H9 (cell line): ENCODE data around the gene NDUFA6. TPM values are rescaled to one million over a fixed set of nuclear protein-coding genes. Genes with fewer than 3 reads are reported as not detected.
"Not testable (repeated sequence)": the region's sequence is repeated elsewhere in the genome, so short reads cannot be mapped to it uniquely, and the experiment has no call there.

ENCODE experiments used
- DNase-seq: peaks from one replicate; pipeline ENCODE4 v3.0.0-alpha.2; 2017
- H2AFZ ChIP-seq: one replicate; pipeline ENCODE4 v1.6.1; 2013; ENCODE audit warnings: mild to moderate bottlenecking, low read length, control low read depth, moderate library complexity
- H2AK5ac ChIP-seq: 2 replicates; pipeline ENCODE4 v1.6.1; 2013; ENCODE audit warnings: low read length, control low read depth, mixed read lengths; ENCODE audit not compliant: insufficient read length
- H2BK120ac ChIP-seq: one replicate; pipeline ENCODE4 v1.6.1; 2013; ENCODE audit warnings: low read depth, mild to moderate bottlenecking, low read length, control low read depth, inconsistent platforms; ENCODE audit not compliant: poor library complexity, severe bottlenecking
- H2BK12ac ChIP-seq: 2 replicates; pipeline ENCODE4 v1.6.1; 2013; ENCODE audit warnings: low read length, control low read depth, mixed read lengths, low read depth; ENCODE audit not compliant: insufficient read length
- H2BK15ac ChIP-seq: 2 replicates; pipeline ENCODE4 v1.6.1; 2013; ENCODE audit warnings: low read depth, low read length, control low read depth
- H2BK20ac ChIP-seq: one replicate; pipeline ENCODE4 v1.6.1; 2013; ENCODE audit warnings: low read depth, mild to moderate bottlenecking, low read length, control low read depth, inconsistent platforms; ENCODE audit not compliant: poor library complexity, severe bottlenecking
- H2BK5ac ChIP-seq: 2 replicates; pipeline ENCODE4 v1.6.1; 2013; ENCODE audit warnings: low read length, control low read depth, mixed read lengths; ENCODE audit not compliant: insufficient read length
- H3K14ac ChIP-seq: 2 replicates; pipeline ENCODE4 v1.6.1; 2013; ENCODE audit warnings: low read length, control low read depth; ENCODE audit not compliant: insufficient read depth
- H3K18ac ChIP-seq: 2 replicates; pipeline ENCODE4 v1.6.1; 2013; ENCODE audit warnings: low read depth, mild to moderate bottlenecking, mixed read lengths, low read length, control low read depth; ENCODE audit not compliant: insufficient read length
- H3K23ac ChIP-seq: 2 replicates; pipeline ENCODE4 v1.6.1; 2013; ENCODE audit warnings: low read length, control low read depth, mixed read lengths, low read depth; ENCODE audit not compliant: insufficient read length
- H3K23me2 ChIP-seq: 2 replicates; pipeline ENCODE4 v1.6.1; 2013; ENCODE audit warnings: low read depth, mild to moderate bottlenecking, mixed read lengths, low read length, control low read depth; ENCODE audit not compliant: insufficient read length, poor library complexity, severe bottlenecking
- H3K27ac ChIP-seq: 2 replicates; pipeline ENCODE4 v1.5.1; 2013; ENCODE audit warnings: low read length, control low read depth, mixed read lengths, low read depth; ENCODE audit not compliant: insufficient read length
- H3K27me3 ChIP-seq: 2 replicates; pipeline ENCODE4 v1.6.1; 2013; ENCODE audit warnings: low read length, control low read depth, inconsistent platforms; ENCODE audit not compliant: insufficient read depth
- H3K4ac ChIP-seq: 2 replicates; pipeline ENCODE4 v1.6.1; 2013; ENCODE audit warnings: low read depth, mild to moderate bottlenecking, control low read depth, inconsistent platforms, low read length, moderate library complexity
- H3K4me1 ChIP-seq: 2 replicates; pipeline ENCODE4 v1.6.1; 2013; ENCODE audit warnings: low read length, control low read depth, inconsistent platforms; ENCODE audit not compliant: insufficient read depth
- H3K4me2 ChIP-seq: 2 replicates; pipeline ENCODE4 v1.6.1; 2013; ENCODE audit warnings: low read length, control low read depth, mixed read lengths; ENCODE audit not compliant: insufficient read length, insufficient read depth
- H3K56ac ChIP-seq: 2 replicates; pipeline ENCODE4 v1.6.1; 2013; ENCODE audit warnings: low read depth, mild to moderate bottlenecking, mixed read lengths, low read length, control low read depth; ENCODE audit not compliant: insufficient read length
- H3K79me1 ChIP-seq: 2 replicates; pipeline ENCODE4 v1.6.1; 2013; ENCODE audit warnings: low read depth, mild to moderate bottlenecking, moderate library complexity, low read length, control low read depth, inconsistent platforms; ENCODE audit not compliant: insufficient read depth, poor library complexity, severe bottlenecking
- H3K79me2 ChIP-seq: 2 replicates; pipeline ENCODE4 v1.6.1; 2013; ENCODE audit warnings: low read length, control low read depth, inconsistent platforms; ENCODE audit not compliant: insufficient read depth
- H3K9ac ChIP-seq: 2 replicates; pipeline ENCODE4 v1.6.1; 2013; ENCODE audit warnings: low read length, control low read depth, mixed read lengths; ENCODE audit not compliant: insufficient read length; ENCODE audit errors: extremely low read depth
- H3K9me3 ChIP-seq: one replicate; pipeline ENCODE4 v1.6.1; 2013; ENCODE audit warnings: low read depth, low read length, inconsistent platforms; ENCODE audit not compliant: control insufficient read depth
- H3T11ph ChIP-seq: one replicate; pipeline ENCODE4 v1.6.1; 2013; ENCODE audit warnings: mild to moderate bottlenecking, low read length, control low read depth, inconsistent platforms
- H4K20me1 ChIP-seq: one replicate; pipeline ENCODE4 v1.6.1; 2013; ENCODE audit not compliant: control insufficient read depth, insufficient read length, insufficient read depth
- H4K5ac ChIP-seq: 2 replicates; pipeline ENCODE4 v1.6.1; 2013; ENCODE audit warnings: low read depth, mild to moderate bottlenecking, mixed read lengths, low read length, control low read depth; ENCODE audit not compliant: insufficient read length
- H4K8ac ChIP-seq: replicated peaks from 2 replicates; pipeline ENCODE4 v1.6.1; 2013; ENCODE audit warnings: low read length, control low read depth, mixed read lengths, low read depth; ENCODE audit not compliant: insufficient read length
- H4K91ac ChIP-seq: 2 replicates; pipeline ENCODE4 v1.6.1; 2013; ENCODE audit warnings: low read depth, mild to moderate bottlenecking, moderate library complexity, mixed read lengths, low read length, control low read depth; ENCODE audit not compliant: insufficient read length
- H3K27ac Mint-ChIP-seq, 3 experiments: 2 replicates in 2 of 3; 3 replicates in 1 of 3; pipeline ENCODE4 v1.8.0; 2020 to 2021; ENCODE audit warnings: mixed read lengths in 3 of 3, mild to moderate bottlenecking in 1 of 3, moderate library complexity in 1 of 3
- H3K27me3 Mint-ChIP-seq: 2 replicates; pipeline ENCODE4 v1.8.0; 2021; ENCODE audit warnings: low read depth, mild to moderate bottlenecking, moderate library complexity, mixed read lengths
- H3K36me3 Mint-ChIP-seq, 3 experiments: 2 replicates in 2 of 3; 3 replicates in 1 of 3; pipeline ENCODE4 v1.8.0; 2020 to 2021; ENCODE audit warnings: low read depth in 3 of 3, mixed read lengths in 3 of 3; ENCODE audit not compliant: insufficient read depth in 1 of 3
- H3K4me1 Mint-ChIP-seq, 2 experiments: 2 replicates each; pipeline ENCODE4 v1.8.0; 2020; ENCODE audit warnings: mixed read lengths in 2 of 2
- H3K4me3 Mint-ChIP-seq, 2 experiments: 2 replicates in 1 of 2; 3 replicates in 1 of 2; pipeline ENCODE4 v1.8.0; 2020 to 2021; ENCODE audit warnings: mild to moderate bottlenecking in 2 of 2, mixed read lengths in 2 of 2, moderate library complexity in 1 of 2
- H3K9me3 Mint-ChIP-seq, 2 experiments: 2 replicates in 1 of 2; 3 replicates in 1 of 2; pipeline ENCODE4 v1.8.0; 2020; ENCODE audit warnings: mild to moderate bottlenecking in 2 of 2, mixed read lengths in 2 of 2, moderate library complexity in 1 of 2
- CTCF ChIP-seq: fragments of 200-600 bp; sonication (generic); conservative IDR thresholded peaks from 3 replicates; pipeline ENCODE4 v1.8.0; 2021; ENCODE audit warnings: antibody characterized with exemption, mild to moderate bottlenecking
- whole genome bisulfite sequencing: extraction: QIAGEN DNeasy Blood & Tissue Kit; methylation state at CpG from one replicate; pipeline ENCODE4 v1.1.7; 2013; ENCODE audit warnings: missing lambda C conversion rate, low lambda C conversion rate, mixed read lengths; ENCODE audit not compliant: insufficient read length; ENCODE audit errors: extremely low coverage; 5-methylcytosine and 5-hydroxymethylcytosine counted together
- total RNA-seq: library from RNA; stranded (reverse); gene quantifications from 2 replicates; pipeline ENCODE4 v1.2.1, GENCODE V29; 2021

The NDUFA6 gene
- total RNA-seq, 1 experiment from 2014 or later, result 91.7 TPM

GRCh38 chr22:42116848-42117424, 26.4 kb upstream of the NDUFA6 start:
- Histone ChIP-seq H2BK15ac (no peak overlapping the region), H3K9ac (no peak overlapping the region), H4K20me1 (no peaks in the 10 kb centered on the region), H3K23ac (no peak overlapping the region), H2BK20ac (no peak overlapping the region), H2AFZ (no peak overlapping the region), H3K56ac (no peak overlapping the region), H3K4ac (no peak overlapping the region), H2AK5ac (no peak overlapping the region), H3K18ac (no peak overlapping the region), H2BK5ac (no peak overlapping the region), H3K14ac (no peak overlapping the region), H3K79me2 (no peaks in the 10 kb centered on the region), H3K23me2 (no peaks in the 10 kb centered on the region), H4K91ac (no peak overlapping the region), H2BK12ac (no peak overlapping the region), H3K79me1 (no peaks in the 10 kb centered on the region), H3K27ac (no peak overlapping the region), H3K4me1 (no peaks in the 10 kb centered on the region), H2BK120ac (no peak overlapping the region), H3K9me3 (no peaks in the 10 kb centered on the region), H3K4me2 (no peak overlapping the region), H3T11ph (no peak overlapping the region), H3K27me3 (no peaks in the 10 kb centered on the region), H4K8ac (no peak overlapping the region), H4K5ac (no peak overlapping the region)
- H3K27ac Mint-ChIP-seq, result no peak overlapping the region
- WGBS, result no CpG with 5 or more reads among the region's 4 CpGs
- no peak overlapping the region; a peak in 1 of 5 replicates for H3K4me3 Mint-ChIP-seq
- H3K9me3 Mint-ChIP-seq, result peaks cover 17 to 23% of the 10 kb centered on the region in 2 experiments
- H3K36me3 Mint-ChIP-seq, result peaks cover 0 to 13% (median 10%) of the 10 kb centered on the region in 3 experiments; a peak in 5 of 7 replicates
- TF ChIP-seq CTCF, result peak; percentile 70
- H3K27me3 Mint-ChIP-seq, result peaks cover 44% of the 10 kb centered on the region
- H3K4me1 Mint-ChIP-seq, result peaks cover 4 to 13% of the 10 kb centered on the region in 2 experiments
- peak; percentile 64 for DNase-seq

GRCh38 chr22:42115420-42115830, 24.9 kb upstream of the NDUFA6 start:
- DNase-seq, result not testable (repeated sequence)

More at GRCh38 chr22:42115420-42115830, 24.9 kb upstream of the NDUFA6 start:
- Mint-ChIP-seq H3K9me3 (peaks cover 17 to 23% of the 10 kb centered on the region in 2 experiments), H3K27ac (0 out of 7 replicates have a peak overlapping the region, but pooled peaks of 1 of the 3 experiments have one; percentile 49), H3K4me1 (peaks cover 7 to 16% of the 10 kb centered on the region in 2 experiments), H3K36me3 (peaks cover 0 to 13% (median 10%) of the 10 kb centered on the region in 3 experiments; a peak in 5 of 7 replicates), H3K27me3 (peaks cover 42% of the 10 kb centered on the region)
- H3K4me3 Mint-ChIP-seq, H3K27me3 ChIP-seq, H3K9me3 ChIP-seq, H2BK5ac ChIP-seq, H3K23ac ChIP-seq, H2AK5ac ChIP-seq, H3K79me1 ChIP-seq, H2AFZ ChIP-seq, H3K9ac ChIP-seq, H2BK12ac ChIP-seq, H2BK20ac ChIP-seq, H3T11ph ChIP-seq, H3K79me2 ChIP-seq, H3K56ac ChIP-seq, H3K27ac ChIP-seq, H4K5ac ChIP-seq, H2BK15ac ChIP-seq, H3K14ac ChIP-seq, H3K4ac ChIP-seq, H3K4me2 ChIP-seq, H4K91ac ChIP-seq, H3K23me2 ChIP-seq, H3K18ac ChIP-seq, H4K20me1 ChIP-seq, H3K4me1 ChIP-seq, H2BK120ac ChIP-seq, H4K8ac ChIP-seq: not testable (repeated sequence)
- WGBS, result 100% methylated on average over 3 of the region's 6 CpGs
